WTC11 (cell line): Measurements from ENCODE around the gene CEP63. TPM values are rescaled to one million over a fixed set of nuclear protein-coding genes. Genes with fewer than 3 reads are reported as not detected.

Source experiments
- ATAC-seq: fragments of 200-7000 bp; cut with Tn5 transposase; 2 replicates; pipeline ENCODE4 v1.10.0; 2021; ENCODE audit warnings: mild to moderate bottlenecking, moderate library complexity
- CTCF ChIA-PET: fragments of 300-600 bp; sonication (Branson Sonifier 250); formaldehyde crosslinking; loops from one replicate; lab custom pipeline; 2021; ENCODE audit warnings: antibody characterized with exemption; lab: Charles Lee
- POLR2A ChIA-PET: fragments of 350-600 bp; sonication (Branson Sonifier 250); formaldehyde crosslinking; loops from one replicate; lab custom pipeline; 2021; ENCODE audit warnings: antibody characterized with exemption; lab: Charles Lee
- DNase-seq: peaks from one replicate; pipeline ENCODE4 v3.0.0; 2021; ENCODE audit warnings: low spot score
- H3K27ac Mint-ChIP-seq: 2 replicates; pipeline ENCODE4 v1.8.0; 2021; ENCODE audit warnings: mixed read lengths
- H3K27me3 Mint-ChIP-seq: 2 replicates; pipeline ENCODE4 v1.8.0; 2021; ENCODE audit warnings: low read depth, mild to moderate bottlenecking, moderate library complexity, mixed read lengths
- H3K36me3 Mint-ChIP-seq: 2 replicates; pipeline ENCODE4 v1.8.0; 2021; ENCODE audit warnings: mixed read lengths
- H3K4me1 Mint-ChIP-seq: 2 replicates; pipeline ENCODE4 v1.8.0; 2022; ENCODE audit warnings: mixed read lengths
- H3K4me3 Mint-ChIP-seq: 2 replicates; pipeline ENCODE4 v1.8.0; 2021; ENCODE audit warnings: mild to moderate bottlenecking, moderate library complexity, mixed read lengths
- H3K9me3 Mint-ChIP-seq: 2 replicates; pipeline ENCODE4 v1.8.0; 2021; ENCODE audit warnings: mixed read lengths
- ATF2 ChIP-seq: sonication (generic); formaldehyde crosslinking; IDR thresholded peaks from 2 replicates; pipeline ENCODE4 v1.8.1; 2022; ENCODE audit warnings: low read depth, missing genetic modification reagents, borderline replicate concordance
- CREB1 ChIP-seq: sonication (generic); formaldehyde crosslinking; IDR thresholded peaks from 2 replicates; pipeline ENCODE4 v1.8.0; 2023; ENCODE audit warnings: mild to moderate bottlenecking, missing genetic modification reagents
- E2F4 ChIP-seq: sonication (generic); formaldehyde crosslinking; IDR thresholded peaks from 2 replicates; pipeline ENCODE4 v1.8.1; 2022; ENCODE audit warnings: low read depth, mild to moderate bottlenecking, moderate library complexity, missing genetic modification reagents, borderline replicate concordance
- EMX1 ChIP-seq: fragments of 250-450 bp; sonication (Bioruptor Pico); IDR thresholded peaks from 2 replicates; pipeline ENCODE4 v1.8.0; 2021; ENCODE audit warnings: mild to moderate bottlenecking
- FOXJ3 ChIP-seq: sonication (generic); formaldehyde crosslinking; IDR thresholded peaks from 2 replicates; pipeline ENCODE4 v1.9.0; 2021; ENCODE audit warnings: missing genetic modification reagents, mild to moderate bottlenecking, borderline replicate concordance
- GABPB1 ChIP-seq: sonication (generic); formaldehyde crosslinking; IDR thresholded peaks from 2 replicates; pipeline ENCODE4 v1.8.1; 2023; ENCODE audit warnings: mild to moderate bottlenecking, missing genetic modification reagents
- KAT7 ChIP-seq: sonication (generic); formaldehyde crosslinking; IDR thresholded peaks from 2 replicates; pipeline ENCODE4 v1.8.1; 2023; ENCODE audit warnings: missing genetic modification reagents, mild to moderate bottlenecking, borderline replicate concordance
- NFYB ChIP-seq: sonication (generic); formaldehyde crosslinking; conservative IDR thresholded peaks from 2 replicates; pipeline ENCODE4 v1.8.0; 2022; ENCODE audit warnings: low read depth, missing genetic modification reagents
- PRRX2 ChIP-seq: fragments of 250-450 bp; sonication (Bioruptor Pico); IDR thresholded peaks from 2 replicates; pipeline ENCODE4 v1.8.0; 2021; ENCODE audit warnings: mild to moderate bottlenecking
- RELA ChIP-seq: sonication (generic); formaldehyde crosslinking; IDR thresholded peaks from 2 replicates; pipeline ENCODE4 v1.8.1; 2022; ENCODE audit warnings: missing genetic modification reagents, mild to moderate bottlenecking, borderline replicate concordance
- RORB ChIP-seq: fragments of 250-450 bp; sonication (Bioruptor Pico); IDR thresholded peaks from 2 replicates; pipeline ENCODE4 v1.9.0; 2021; ENCODE audit warnings: mild to moderate bottlenecking
- SMAD4 ChIP-seq: sonication (generic); formaldehyde crosslinking; IDR thresholded peaks from 2 replicates; pipeline ENCODE4 v1.8.0; 2022; ENCODE audit warnings: mild to moderate bottlenecking, missing genetic modification reagents
- SOX15 ChIP-seq: fragments of 250-450 bp; sonication (Bioruptor Pico); IDR thresholded peaks from 2 replicates; pipeline ENCODE4 v1.9.0; 2021; ENCODE audit warnings: mild to moderate bottlenecking
- TCF7 ChIP-seq: sonication (generic); formaldehyde crosslinking; IDR thresholded peaks from 2 replicates; pipeline ENCODE4 v1.8.0; 2022; ENCODE audit warnings: mild to moderate bottlenecking, low read depth, missing genetic modification reagents, moderate library complexity
- TEAD1 ChIP-seq: sonication (generic); formaldehyde crosslinking; IDR thresholded peaks from 2 replicates; pipeline ENCODE4 v1.8.0; 2022; ENCODE audit warnings: mild to moderate bottlenecking, missing genetic modification reagents
- TEAD4 ChIP-seq: sonication (generic); formaldehyde crosslinking; IDR thresholded peaks from 2 replicates; pipeline ENCODE4 v1.8.0; 2022; ENCODE audit warnings: mild to moderate bottlenecking, missing genetic modification reagents
- ZNF121 ChIP-seq: sonication (generic); formaldehyde crosslinking; IDR thresholded peaks from 2 replicates; pipeline ENCODE4 v1.8.0; 2023; ENCODE audit warnings: missing genetic modification reagents
- ZNF263 ChIP-seq: sonication (generic); formaldehyde crosslinking; IDR thresholded peaks from 2 replicates; pipeline ENCODE4 v1.8.1; 2022; ENCODE audit warnings: low read depth, mild to moderate bottlenecking, moderate library complexity, missing genetic modification reagents
- ZNF396 ChIP-seq: fragments of 250-450 bp; sonication (Bioruptor Pico); IDR thresholded peaks from 2 replicates; pipeline ENCODE4 v1.8.0; 2021; ENCODE audit warnings: mild to moderate bottlenecking, moderate library complexity, borderline replicate concordance
- total RNA-seq: library from RNA; stranded (reverse); gene quantifications from 3 replicates; pipeline ENCODE4 v1.2.3, GENCODE V29; 2021
- TF ChIP-seq, protein P1 (sequence below): sonication (generic); formaldehyde crosslinking; IDR thresholded peaks from 2 replicates; pipeline ENCODE4 v1.8.1; 2022; ENCODE audit warnings: mild to moderate bottlenecking, moderate library complexity, missing genetic modification reagents
- TF ChIP-seq, protein P2 (sequence below): sonication (generic); formaldehyde crosslinking; IDR thresholded peaks from 2 replicates; pipeline ENCODE4 v1.8.0; 2022; ENCODE audit warnings: missing genetic modification reagents
- TF ChIP-seq, protein P3 (sequence below): sonication (generic); formaldehyde crosslinking; IDR thresholded peaks from 2 replicates; pipeline ENCODE4 v1.8.1; 2023; ENCODE audit warnings: mild to moderate bottlenecking, moderate library complexity, missing genetic modification reagents
- TF ChIP-seq, protein P4 (sequence below): sonication (generic); formaldehyde crosslinking; IDR thresholded peaks from 2 replicates; pipeline ENCODE4 v1.8.0; 2023; ENCODE audit warnings: missing genetic modification reagents
- TF ChIP-seq, protein P5 (sequence below): sonication (generic); formaldehyde crosslinking; IDR thresholded peaks from 2 replicates; pipeline ENCODE4 v1.8.1; 2023; ENCODE audit warnings: mild to moderate bottlenecking, missing genetic modification reagents, moderate library complexity

CEP63 gene
- total RNA-seq, 1 experiment from 2014 or later: 28.0 TPM

GRCh38 chr3:134447351-134447750 is 38.5 kb upstream of the CEP63 start:
- H3K27ac Mint-ChIP-seq: no peak overlapping the region
- H3K9me3 Mint-ChIP-seq: peaks cover 14% of the 10 kb centered on the region
- ChIA-PET POLR2A (no interaction called here), CTCF (interaction anchor here (3.0 to 4.1 kb wide), 2 partner anchors 26 to 138 kb away, joined by 12 to 32 read pairs; no protein-coding TSS in a partner anchor)
- H3K27me3 Mint-ChIP-seq: peaks cover 9% of the 10 kb centered on the region
- DNase-seq: no peak
- H3K4me3 Mint-ChIP-seq: no peak overlapping the region
- H3K36me3 Mint-ChIP-seq: peaks cover 12% of the 10 kb centered on the region
- TF ChIP-seq GABPB1: no peak
- no peak for TF ChIP-seq E2F4 (CRISPR knock-in tag)
- no peak for TF ChIP-seq CREB1
- no peak for TF ChIP-seq ZNF396 (CRISPR knock-in tag)
- TF ChIP-seq, protein P1, sequence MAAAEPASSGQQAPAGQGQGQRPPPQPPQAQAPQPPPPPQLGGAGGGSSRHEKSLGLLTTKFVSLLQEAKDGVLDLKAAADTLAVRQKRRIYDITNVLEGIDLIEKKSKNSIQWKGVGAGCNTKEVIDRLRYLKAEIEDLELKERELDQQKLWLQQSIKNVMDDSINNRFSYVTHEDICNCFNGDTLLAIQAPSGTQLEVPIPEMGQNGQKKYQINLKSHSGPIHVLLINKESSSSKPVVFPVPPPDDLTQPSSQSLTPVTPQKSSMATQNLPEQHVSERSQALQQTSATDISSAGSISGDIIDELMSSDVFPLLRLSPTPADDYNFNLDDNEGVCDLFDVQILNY (CRISPR knock-in tag): no peak
- TF ChIP-seq TEAD1: no peak
- no peak for TF ChIP-seq RORB
- no peak for TF ChIP-seq FOXJ3 (CRISPR knock-in tag)
- no peak for TF ChIP-seq TEAD4 (CRISPR knock-in tag)
- no peak for TF ChIP-seq SMAD4 (CRISPR knock-in tag)
- no peak for TF ChIP-seq SOX15 (CRISPR knock-in tag)
- no peak for TF ChIP-seq ZNF263 (CRISPR knock-in tag)
- no peak for TF ChIP-seq ATF2
- TF ChIP-seq PRRX2 (CRISPR knock-in tag): no peak
- TF ChIP-seq, protein P2, sequence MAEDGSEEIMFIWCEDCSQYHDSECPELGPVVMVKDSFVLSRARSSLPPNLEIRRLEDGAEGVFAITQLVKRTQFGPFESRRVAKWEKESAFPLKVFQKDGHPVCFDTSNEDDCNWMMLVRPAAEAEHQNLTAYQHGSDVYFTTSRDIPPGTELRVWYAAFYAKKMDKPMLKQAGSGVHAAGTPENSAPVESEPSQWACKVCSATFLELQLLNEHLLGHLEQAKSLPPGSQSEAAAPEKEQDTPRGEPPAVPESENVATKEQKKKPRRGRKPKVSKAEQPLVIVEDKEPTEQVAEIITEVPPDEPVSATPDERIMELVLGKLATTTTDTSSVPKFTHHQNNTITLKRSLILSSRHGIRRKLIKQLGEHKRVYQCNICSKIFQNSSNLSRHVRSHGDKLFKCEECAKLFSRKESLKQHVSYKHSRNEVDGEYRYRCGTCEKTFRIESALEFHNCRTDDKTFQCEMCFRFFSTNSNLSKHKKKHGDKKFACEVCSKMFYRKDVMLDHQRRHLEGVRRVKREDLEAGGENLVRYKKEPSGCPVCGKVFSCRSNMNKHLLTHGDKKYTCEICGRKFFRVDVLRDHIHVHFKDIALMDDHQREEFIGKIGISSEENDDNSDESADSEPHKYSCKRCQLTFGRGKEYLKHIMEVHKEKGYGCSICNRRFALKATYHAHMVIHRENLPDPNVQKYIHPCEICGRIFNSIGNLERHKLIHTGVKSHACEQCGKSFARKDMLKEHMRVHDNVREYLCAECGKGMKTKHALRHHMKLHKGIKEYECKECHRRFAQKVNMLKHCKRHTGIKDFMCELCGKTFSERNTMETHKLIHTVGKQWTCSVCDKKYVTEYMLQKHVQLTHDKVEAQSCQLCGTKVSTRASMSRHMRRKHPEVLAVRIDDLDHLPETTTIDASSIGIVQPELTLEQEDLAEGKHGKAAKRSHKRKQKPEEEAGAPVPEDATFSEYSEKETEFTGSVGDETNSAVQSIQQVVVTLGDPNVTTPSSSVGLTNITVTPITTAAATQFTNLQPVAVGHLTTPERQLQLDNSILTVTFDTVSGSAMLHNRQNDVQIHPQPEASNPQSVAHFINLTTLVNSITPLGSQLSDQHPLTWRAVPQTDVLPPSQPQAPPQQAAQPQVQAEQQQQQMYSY (CRISPR knock-in tag): no peak
- no peak for TF ChIP-seq ZNF121 (CRISPR knock-in tag)
- TF ChIP-seq, protein P3, sequence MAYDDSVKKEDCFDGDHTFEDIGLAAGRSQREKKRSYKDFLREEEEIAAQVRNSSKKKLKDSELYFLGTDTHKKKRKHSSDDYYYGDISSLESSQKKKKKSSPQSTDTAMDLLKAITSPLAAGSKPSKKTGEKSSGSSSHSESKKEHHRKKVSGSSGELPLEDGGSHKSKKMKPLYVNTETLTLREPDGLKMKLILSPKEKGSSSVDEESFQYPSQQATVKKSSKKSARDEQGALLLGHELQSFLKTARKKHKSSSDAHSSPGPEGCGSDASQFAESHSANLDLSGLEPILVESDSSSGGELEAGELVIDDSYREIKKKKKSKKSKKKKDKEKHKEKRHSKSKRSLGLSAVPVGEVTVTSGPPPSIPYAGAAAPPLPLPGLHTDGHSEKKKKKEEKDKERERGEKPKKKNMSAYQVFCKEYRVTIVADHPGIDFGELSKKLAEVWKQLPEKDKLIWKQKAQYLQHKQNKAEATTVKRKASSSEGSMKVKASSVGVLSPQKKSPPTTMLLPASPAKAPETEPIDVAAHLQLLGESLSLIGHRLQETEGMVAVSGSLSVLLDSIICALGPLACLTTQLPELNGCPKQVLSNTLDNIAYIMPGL (CRISPR knock-in tag): no peak
- no peak for TF ChIP-seq TCF7 (CRISPR knock-in tag)
- no peak for ATAC-seq
- H3K4me1 Mint-ChIP-seq: peaks cover 9% of the 10 kb centered on the region

- H3K9me3 Mint-ChIP-seq: peaks cover 14% of the 10 kb centered on the region
- H3K36me3 Mint-ChIP-seq: peaks cover 12% of the 10 kb centered on the region
- POLR2A ChIA-PET: interaction anchor here (1.7 to 1.9 kb wide), 2 partner anchors 37 to 75 kb away, joined by 5 to 6 read pairs; partner anchors contain the start of genes AMOTL2, ANAPC13 and CEP63
- DNase-seq (no peak), ATAC-seq (no peak)
- H3K27me3 Mint-ChIP-seq: peaks cover 22% of the 10 kb centered on the region
- H3K4me1 Mint-ChIP-seq: peaks cover 16% of the 10 kb centered on the region
- H3K4me3 Mint-ChIP-seq: no peak overlapping the region
- CTCF ChIA-PET: interaction anchor here (0.8 to 4.1 kb wide), 11 partner anchors 17 to 140 kb away, joined by 3 to 32 read pairs (median 6); no protein-coding TSS in a partner anchor
- H3K27ac Mint-ChIP-seq: no peak overlapping the region
- TF ChIP-seq, protein P4, sequence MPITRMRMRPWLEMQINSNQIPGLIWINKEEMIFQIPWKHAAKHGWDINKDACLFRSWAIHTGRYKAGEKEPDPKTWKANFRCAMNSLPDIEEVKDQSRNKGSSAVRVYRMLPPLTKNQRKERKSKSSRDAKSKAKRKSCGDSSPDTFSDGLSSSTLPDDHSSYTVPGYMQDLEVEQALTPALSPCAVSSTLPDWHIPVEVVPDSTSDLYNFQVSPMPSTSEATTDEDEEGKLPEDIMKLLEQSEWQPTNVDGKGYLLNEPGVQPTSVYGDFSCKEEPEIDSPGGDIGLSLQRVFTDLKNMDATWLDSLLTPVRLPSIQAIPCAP: no peak
- no peak for TF ChIP-seq RORB
- no peak for TF ChIP-seq NFYB (CRISPR knock-in tag)
- TF ChIP-seq EMX1 (CRISPR knock-in tag): no peak
- no peak for TF ChIP-seq KAT7
- TF ChIP-seq ZNF396 (CRISPR knock-in tag): no peak
- TF ChIP-seq TEAD4 (CRISPR knock-in tag): no peak
- TF ChIP-seq RELA (CRISPR knock-in tag): no peak
- TF ChIP-seq, protein P5, sequence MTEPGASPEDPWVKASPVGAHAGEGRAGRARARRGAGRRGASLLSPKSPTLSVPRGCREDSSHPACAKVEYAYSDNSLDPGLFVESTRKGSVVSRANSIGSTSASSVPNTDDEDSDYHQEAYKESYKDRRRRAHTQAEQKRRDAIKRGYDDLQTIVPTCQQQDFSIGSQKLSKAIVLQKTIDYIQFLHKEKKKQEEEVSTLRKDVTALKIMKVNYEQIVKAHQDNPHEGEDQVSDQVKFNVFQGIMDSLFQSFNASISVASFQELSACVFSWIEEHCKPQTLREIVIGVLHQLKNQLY: no peak
Measured at GRCh38 chr3:134448664-134449063, 37.2 kb upstream of the CEP63 start.
